OCI-LY7 (cell line): ENCODE data around the gene RRH.

Source experiments
- CTCF ChIP-seq: fragments of 200-600 bp; sonication (generic); conservative IDR thresholded peaks from 2 replicates; pipeline ENCODE4 v1.5.1; 2014; ENCODE audit warnings: mild to moderate bottlenecking, antibody characterized with exemption, low read length, moderate library complexity, mixed read lengths
- EZH2phosphoT487 ChIP-seq: fragments of 200-600 bp; sonication (generic); IDR thresholded peaks from 2 replicates; pipeline ENCODE4 v1.6.1; 2018; ENCODE audit warnings: low read depth, borderline replicate concordance, mild to moderate bottlenecking, mixed run types, antibody characterized with exemption, low read length, moderate library complexity, mixed read lengths

- TF ChIP-seq CTCF (no peak), EZH2phosphoT487 (no peak)
These were observed 11.7 kb upstream of the RRH start for GRCh38 chr4:109816082-109816442.
